ENCODE measurements around the gene RIPPLY2.

Gene RIPPLY2

DNA sequence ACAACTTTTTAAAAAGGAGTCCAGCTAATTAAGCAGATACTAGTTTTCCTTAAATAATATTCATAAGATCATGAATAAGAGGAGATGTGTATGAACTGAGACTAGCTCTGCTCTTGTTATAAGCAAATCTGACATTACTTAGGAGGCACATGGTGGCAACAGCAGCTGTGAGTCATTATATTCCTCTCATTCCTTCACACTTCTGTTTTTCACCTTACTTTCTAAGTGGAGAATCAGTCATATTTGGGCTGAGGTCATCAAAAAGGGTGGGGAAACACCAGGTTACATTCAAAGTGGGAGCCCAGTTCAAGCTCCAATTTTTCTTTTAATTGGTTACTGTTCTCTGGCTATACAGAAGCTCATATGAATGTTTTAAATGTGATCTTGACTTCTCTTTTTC lies 6.0 kb upstream of the RIPPLY2 start:
- DNase-seq (ENCODE audit: low spot score), result peak; percentile 23
- TF ChIP-seq, protein P1, sequence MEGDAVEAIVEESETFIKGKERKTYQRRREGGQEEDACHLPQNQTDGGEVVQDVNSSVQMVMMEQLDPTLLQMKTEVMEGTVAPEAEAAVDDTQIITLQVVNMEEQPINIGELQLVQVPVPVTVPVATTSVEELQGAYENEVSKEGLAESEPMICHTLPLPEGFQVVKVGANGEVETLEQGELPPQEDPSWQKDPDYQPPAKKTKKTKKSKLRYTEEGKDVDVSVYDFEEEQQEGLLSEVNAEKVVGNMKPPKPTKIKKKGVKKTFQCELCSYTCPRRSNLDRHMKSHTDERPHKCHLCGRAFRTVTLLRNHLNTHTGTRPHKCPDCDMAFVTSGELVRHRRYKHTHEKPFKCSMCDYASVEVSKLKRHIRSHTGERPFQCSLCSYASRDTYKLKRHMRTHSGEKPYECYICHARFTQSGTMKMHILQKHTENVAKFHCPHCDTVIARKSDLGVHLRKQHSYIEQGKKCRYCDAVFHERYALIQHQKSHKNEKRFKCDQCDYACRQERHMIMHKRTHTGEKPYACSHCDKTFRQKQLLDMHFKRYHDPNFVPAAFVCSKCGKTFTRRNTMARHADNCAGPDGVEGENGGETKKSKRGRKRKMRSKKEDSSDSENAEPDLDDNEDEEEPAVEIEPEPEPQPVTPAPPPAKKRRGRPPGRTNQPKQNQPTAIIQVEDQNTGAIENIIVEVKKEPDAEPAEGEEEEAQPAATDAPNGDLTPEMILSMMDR (IDR thresholded peaks at IDR 0.05; ENCODE audit: extremely low read depth, missing control alignments), result no peak

DNA sequence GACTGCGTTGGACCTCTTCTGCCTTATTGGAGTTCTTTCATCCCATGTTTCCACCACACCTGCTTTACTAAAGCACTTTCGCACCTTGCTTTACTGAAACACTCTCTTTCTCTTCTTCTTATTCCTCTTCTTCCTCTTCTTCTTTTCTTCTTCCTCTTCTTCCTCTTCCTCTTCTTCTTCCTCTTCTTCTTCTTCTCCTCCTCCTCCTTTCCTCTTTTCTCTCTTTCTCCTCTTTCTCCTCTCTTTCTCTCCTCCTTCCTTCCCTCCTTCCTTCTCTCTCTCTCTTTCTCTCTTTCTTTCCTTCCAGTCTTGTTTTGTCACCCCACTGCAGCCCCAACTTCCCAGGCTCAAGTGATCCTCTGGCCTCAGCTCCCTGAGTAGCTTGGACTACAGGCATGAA lies 4.0 kb upstream of the RIPPLY2 start:
- TF ChIP-seq, protein P1 (IDR thresholded peaks at IDR 0.05; ENCODE audit: extremely low read depth, missing control alignments), result no peak
- no peak for DNase-seq (ENCODE audit: low spot score)

GRCh38 chr6:83849610-83850009 lies 3.5 kb upstream of the RIPPLY2 start:
- TF ChIP-seq, protein P1 (IDR thresholded peaks at IDR 0.05; ENCODE audit: extremely low read depth, missing control alignments), result no peak
- no peak for DNase-seq (ENCODE audit: low spot score)

DNA sequence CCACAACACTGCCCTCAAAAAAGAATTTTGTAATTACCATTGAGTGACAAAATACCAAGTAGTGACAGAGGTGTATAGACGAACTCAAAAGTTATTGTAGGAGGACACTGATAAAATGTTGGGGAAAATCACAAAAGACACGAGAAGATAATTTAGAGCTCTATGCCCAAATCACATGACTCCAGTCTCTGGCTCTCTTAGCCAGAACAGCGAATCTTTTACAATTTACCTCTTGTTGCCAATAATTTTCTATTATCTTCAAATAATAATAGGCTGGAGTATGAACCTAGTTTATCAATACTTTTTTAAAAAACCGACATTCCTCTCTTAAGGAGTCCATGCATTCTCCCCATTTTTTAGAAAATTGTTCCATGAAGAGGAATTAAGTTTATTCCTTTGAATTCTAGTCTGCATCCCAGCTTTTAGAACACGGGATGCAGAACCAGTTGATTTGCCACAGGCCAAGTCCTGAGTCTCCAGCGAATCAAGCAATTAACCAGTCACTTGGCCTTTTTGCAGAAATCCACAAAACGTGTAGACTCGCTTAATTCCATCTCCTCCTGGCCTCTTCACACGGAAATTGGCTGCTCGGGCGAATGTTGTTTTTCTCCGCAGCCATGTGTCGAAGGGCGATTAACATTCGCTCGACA lies 507 bp upstream of the RIPPLY2 start:
- no peak for DNase-seq (ENCODE audit: low spot score)
- TF ChIP-seq, protein P1 (IDR thresholded peaks at IDR 0.05; ENCODE audit: extremely low read depth, missing control alignments), result no peak

DNA sequence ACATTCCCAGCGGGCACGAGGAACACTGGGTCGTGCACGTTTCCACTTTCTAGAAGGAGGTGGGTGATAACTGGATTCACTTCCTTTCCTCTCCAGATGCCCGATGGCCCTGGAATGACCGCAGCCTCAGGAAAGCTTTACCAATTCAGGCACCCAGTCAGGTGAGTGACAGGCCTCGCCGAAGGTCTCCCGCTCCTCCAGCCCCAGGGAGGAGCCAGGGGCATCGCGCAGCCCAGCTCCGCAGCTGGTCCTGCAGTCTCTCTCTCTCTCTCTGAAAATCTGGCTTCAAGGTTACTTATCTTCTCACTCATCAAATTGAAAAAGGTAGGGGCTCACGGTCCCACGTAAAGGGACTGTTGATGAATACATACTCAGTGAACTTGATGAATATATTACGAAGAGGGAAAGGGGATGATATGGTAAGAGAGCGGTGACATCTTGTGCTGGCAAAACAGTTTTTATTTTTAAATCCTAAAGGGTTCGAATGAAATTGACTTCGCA lies 891 bp downstream of the RIPPLY2 start:
- TF ChIP-seq, protein P1 (IDR thresholded peaks at IDR 0.05; ENCODE audit: extremely low read depth, missing control alignments), result no peak
- no peak for DNase-seq (ENCODE audit: low spot score)

DNA sequence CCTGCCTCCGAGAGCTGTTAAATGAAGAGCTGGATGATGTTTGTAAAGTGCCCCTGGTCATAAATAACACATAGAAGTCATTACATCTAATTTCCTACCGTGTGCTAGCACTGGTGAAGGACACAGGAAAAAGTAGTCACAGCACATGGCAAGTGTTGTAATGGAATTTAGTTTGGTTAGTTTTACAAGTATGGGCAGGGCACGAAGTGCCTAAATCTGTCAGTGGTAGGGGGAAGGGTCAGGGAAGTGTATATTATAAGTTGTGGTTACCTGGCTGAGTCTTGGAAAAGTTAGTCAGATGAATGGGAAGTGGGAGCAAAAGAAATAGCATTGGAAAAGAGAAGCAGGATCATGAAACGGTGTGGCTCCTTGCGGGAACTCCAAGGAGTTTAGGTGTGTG lies 1.6 kb downstream of the RIPPLY2 start:
- TF ChIP-seq, protein P1 (IDR thresholded peaks at IDR 0.05; ENCODE audit: extremely low read depth, missing control alignments), result no peak

GRCh38 chr6:83859410-83860358 lies 6.5 kb downstream of the RIPPLY2 start, which contains the start of gene CYB5R4:
Gene CYB5R4 (plus strand): TSS chr6:83859689. CDS start chr6:83859783, 94 bp downstream.
- DNase-seq (ENCODE audit: low spot score), result peak; percentile 97
- TF ChIP-seq, protein P1 (IDR thresholded peaks at IDR 0.05; ENCODE audit: extremely low read depth, missing control alignments), result peak; percentile 19

More for the DNA sequence above, 1.6 kb downstream of the RIPPLY2 start:
- no peak for DNase-seq (ENCODE audit: low spot score)

All from GM20000 (cell line).